ENCODE measurements around the gene COL23A1.
A peak's percentile ranks its signal among the peaks of the same experiment; 100 is the strongest.

COL23A1 gene

GRCh38 chr5:178333821-178334481, 256.2 kb downstream of the COL23A1 start:
- H3K36me3 ChIP-seq, result no peaks in the 10 kb centered on the region
- intact Hi-C loops (cut with DNase I; ENCODE audit: low total_unique reads), result no loop called here

DNA sequence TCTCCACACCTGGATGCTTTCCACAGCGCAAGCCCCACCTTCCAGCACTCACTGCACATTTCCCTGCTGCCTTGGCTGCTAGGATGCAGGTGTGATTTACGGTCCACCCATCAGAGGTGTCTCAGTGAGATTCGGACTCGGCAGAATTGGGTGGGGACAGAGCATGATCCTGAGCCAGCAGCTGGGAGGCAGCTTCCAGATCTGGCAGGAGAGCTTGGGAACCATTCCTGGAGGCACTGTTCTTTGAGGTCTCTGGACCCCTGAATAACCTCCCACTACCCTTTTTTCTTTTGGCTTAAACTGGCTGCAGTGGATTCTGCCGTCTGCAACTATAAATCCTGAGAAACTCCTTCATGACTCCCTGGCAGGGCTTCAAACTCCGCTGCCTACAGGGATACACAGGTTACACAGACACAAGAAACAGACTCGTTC, 258.0 kb downstream of the COL23A1 start:
- Histone ChIP-seq H3K27me3 (peaks cover 0 to 38% of the 10 kb centered on the region in 2 donors), H3K27ac (no peak overlapping the region), H3K4me1 (peaks cover 0 to 14% (median 10%) of the 10 kb centered on the region in 4 donors), H3K4me3 (no peak overlapping the region), H3K9me3 (no peaks in the 10 kb centered on the region), H3K36me3 (no peaks in the 10 kb centered on the region)
- no peak for DNase-seq
- TF ChIP-seq, protein P1, sequence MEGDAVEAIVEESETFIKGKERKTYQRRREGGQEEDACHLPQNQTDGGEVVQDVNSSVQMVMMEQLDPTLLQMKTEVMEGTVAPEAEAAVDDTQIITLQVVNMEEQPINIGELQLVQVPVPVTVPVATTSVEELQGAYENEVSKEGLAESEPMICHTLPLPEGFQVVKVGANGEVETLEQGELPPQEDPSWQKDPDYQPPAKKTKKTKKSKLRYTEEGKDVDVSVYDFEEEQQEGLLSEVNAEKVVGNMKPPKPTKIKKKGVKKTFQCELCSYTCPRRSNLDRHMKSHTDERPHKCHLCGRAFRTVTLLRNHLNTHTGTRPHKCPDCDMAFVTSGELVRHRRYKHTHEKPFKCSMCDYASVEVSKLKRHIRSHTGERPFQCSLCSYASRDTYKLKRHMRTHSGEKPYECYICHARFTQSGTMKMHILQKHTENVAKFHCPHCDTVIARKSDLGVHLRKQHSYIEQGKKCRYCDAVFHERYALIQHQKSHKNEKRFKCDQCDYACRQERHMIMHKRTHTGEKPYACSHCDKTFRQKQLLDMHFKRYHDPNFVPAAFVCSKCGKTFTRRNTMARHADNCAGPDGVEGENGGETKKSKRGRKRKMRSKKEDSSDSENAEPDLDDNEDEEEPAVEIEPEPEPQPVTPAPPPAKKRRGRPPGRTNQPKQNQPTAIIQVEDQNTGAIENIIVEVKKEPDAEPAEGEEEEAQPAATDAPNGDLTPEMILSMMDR (IDR thresholded peaks at IDR 0.05), result no peak
- intact Hi-C loops (cut with DNase I; ENCODE audit: low total_unique reads), result no loop called here

More at GRCh38 chr5:178333821-178334481, 256.2 kb downstream of the COL23A1 start:
- H3K27ac ChIP-seq, result no peak overlapping the region
- peaks cover 0 to 14% (median 10%) of the 10 kb centered on the region in 4 donors for H3K4me1 ChIP-seq
- H3K9me3 ChIP-seq, result no peaks in the 10 kb centered on the region
- no peak overlapping the region for H3K4me3 ChIP-seq
- peak in 1 of 2 donors; percentile 57 for DNase-seq
- TF ChIP-seq, protein P1 (IDR thresholded peaks at IDR 0.05), result no peak
- peaks cover 0 to 27% of the 10 kb centered on the region in 2 donors for H3K27me3 ChIP-seq

GRCh38 chr5:178331491-178331996, 258.6 kb downstream of the COL23A1 start:
- TF ChIP-seq, protein P1 (IDR thresholded peaks at IDR 0.05), result no peak

GRCh38 chr5:178330791-178331404, 259.3 kb downstream of the COL23A1 start:
- H3K9me3 ChIP-seq, result no peaks in the 10 kb centered on the region
- peaks cover 0 to 14% (median 10%) of the 10 kb centered on the region in 4 donors for H3K4me1 ChIP-seq
- no peak overlapping the region for H3K4me3 ChIP-seq
- H3K36me3 ChIP-seq, result no peaks in the 10 kb centered on the region
- H3K27me3 ChIP-seq, result peaks cover 0 to 43% of the 10 kb centered on the region in 2 donors
- H3K27ac ChIP-seq, result no peak overlapping the region
- no peak for DNase-seq
- intact Hi-C loops (cut with DNase I; ENCODE audit: low total_unique reads), result no loop called here
- TF ChIP-seq, protein P1 (IDR thresholded peaks at IDR 0.05), result no peak

More at GRCh38 chr5:178331491-178331996, 258.6 kb downstream of the COL23A1 start:
- peaks cover 0 to 39% of the 10 kb centered on the region in 2 donors for H3K27me3 ChIP-seq
- H3K27ac ChIP-seq, result no peak overlapping the region
- intact Hi-C loops (cut with DNase I; ENCODE audit: low total_unique reads), result no loop called here
- H3K4me1 ChIP-seq, result peaks cover 0 to 14% (median 10%) of the 10 kb centered on the region in 4 donors
- no peak for DNase-seq
- H3K9me3 ChIP-seq, result no peaks in the 10 kb centered on the region
- H3K4me3 ChIP-seq, result no peak overlapping the region
- no peaks in the 10 kb centered on the region for H3K36me3 ChIP-seq

DNA sequence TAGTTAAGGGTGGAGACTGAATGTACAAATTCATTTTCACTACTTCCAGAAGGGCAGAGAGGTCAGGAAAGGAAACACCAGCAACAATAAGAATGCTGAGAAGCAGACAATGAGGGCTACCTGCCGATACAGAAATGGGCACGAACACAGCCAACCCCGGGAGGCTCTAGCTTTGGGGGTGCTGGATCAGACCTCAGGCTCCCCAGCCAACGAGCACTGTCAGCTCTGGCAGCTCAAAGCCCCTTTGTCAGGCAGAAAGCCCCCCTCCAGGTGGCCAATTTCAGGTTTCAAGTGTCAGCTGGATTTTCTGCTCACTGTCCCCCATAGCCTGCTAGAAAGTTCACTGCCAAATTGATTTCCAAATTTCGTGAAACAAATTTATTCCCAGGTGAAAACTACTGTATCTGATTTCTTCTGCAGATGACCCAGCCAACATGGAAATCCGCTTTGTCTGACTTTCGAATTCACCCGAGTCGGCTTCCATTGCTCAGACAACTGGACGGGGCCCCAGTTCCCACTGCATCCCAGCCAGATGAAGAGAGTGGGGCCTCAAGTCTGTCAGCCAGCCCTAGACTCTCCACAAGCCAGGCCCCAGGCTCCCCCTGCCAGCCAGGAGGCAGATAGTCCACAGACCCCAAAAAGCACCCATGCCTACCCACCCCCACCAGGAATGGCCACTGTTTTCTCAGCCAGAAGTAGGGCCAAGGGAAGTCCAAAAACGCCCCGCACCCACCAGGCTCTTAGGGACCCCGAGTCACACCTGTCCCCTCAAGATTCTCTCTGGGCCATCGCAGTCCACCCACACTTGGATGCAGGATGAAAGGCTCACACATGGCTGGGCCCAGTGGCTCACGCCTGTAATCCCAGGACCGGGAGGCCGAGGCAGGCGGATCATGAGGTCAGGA, 261.1 kb downstream of the COL23A1 start:
- Histone ChIP-seq H3K4me3 (no peak overlapping the region), H3K27ac (no peak overlapping the region), H3K9me3 (no peaks in the 10 kb centered on the region), H3K36me3 (no peaks in the 10 kb centered on the region), H3K27me3 (peaks cover 0 to 51% of the 10 kb centered on the region in 2 donors), H3K4me1 (peaks cover 0 to 14% (median 10%) of the 10 kb centered on the region in 4 donors)
- no peak for DNase-seq
- TF ChIP-seq, protein P1 (IDR thresholded peaks at IDR 0.05), result no peak
- intact Hi-C loops (cut with DNase I; ENCODE audit: low total_unique reads), result no loop called here

All from tibial artery (tissue), 4 donors.